Muscle layer of colon (tissue), 2 donors: ENCODE data around the gene ADGRG3.
"Not testable (repeated sequence)": the region's sequence is repeated elsewhere in the genome, so short reads cannot be mapped to it uniquely, and the experiment has no call there.

ENCODE experiments used
- H3K27ac ChIP-seq: one replicate; pipeline ENCODE4 v1.7.0; 2013; ENCODE audit warnings: low read depth, mild to moderate bottlenecking, low read length, moderate library complexity
- H3K27me3 ChIP-seq, 2 donors: one replicate each; pipeline ENCODE4 v1.7.0; 2013; ENCODE audit warnings: low read length in 2 of 2, mild to moderate bottlenecking in 2 of 2; ENCODE audit not compliant: insufficient read depth in 2 of 2, control insufficient read depth in 1 of 2
- H3K36me3 ChIP-seq: one replicate; pipeline ENCODE4 v1.7.0; 2013; ENCODE audit warnings: mild to moderate bottlenecking, low read length; ENCODE audit not compliant: insufficient read depth
- H3K4me1 ChIP-seq: one replicate; pipeline ENCODE4 v1.7.0; 2013; ENCODE audit warnings: mild to moderate bottlenecking, low read length; ENCODE audit not compliant: insufficient read depth
- H3K4me3 ChIP-seq, 2 donors: one replicate each; pipeline ENCODE4 v1.7.0; 2013; ENCODE audit warnings: low read length in 2 of 2, low read depth in 1 of 2, mild to moderate bottlenecking in 1 of 2, moderate library complexity in 1 of 2
- H3K9ac ChIP-seq: one replicate; pipeline ENCODE4 v1.7.0; 2013; ENCODE audit warnings: low read length
- H3K9me3 ChIP-seq: one replicate; pipeline ENCODE4 v1.7.0; 2013; ENCODE audit warnings: mild to moderate bottlenecking, low read length
- donor health status: abdominal sarcoma.
- donor health status: Adenocarcinoma of cecum.

Gene ADGRG3

GRCh38 chr16:57670196-57670595, 2.1 kb downstream of the ADGRG3 start:
- H3K9me3 ChIP-seq: no peaks in the 10 kb centered on the region
- no peak overlapping the region for H3K27ac ChIP-seq
- no peak overlapping the region for H3K4me3 ChIP-seq
- peaks cover 0 to 8% of the 10 kb centered on the region in 2 donors for H3K27me3 ChIP-seq
- H3K9ac ChIP-seq: no peak overlapping the region
- H3K4me1 ChIP-seq: no peaks in the 10 kb centered on the region
- H3K36me3 ChIP-seq: no peaks in the 10 kb centered on the region

- H3K36me3 ChIP-seq, H3K27ac ChIP-seq, H3K4me3 ChIP-seq, H3K9ac ChIP-seq, H3K9me3 ChIP-seq, H3K27me3 ChIP-seq, H3K4me1 ChIP-seq: not testable (repeated sequence)
Observed at GRCh38 chr16:57671451-57671850, 3.3 kb downstream of the ADGRG3 start.

GRCh38 chr16:57672416-57672815, 4.3 kb downstream of the ADGRG3 start:
- Histone ChIP-seq H3K9me3 (no peaks in the 10 kb centered on the region), H3K27me3 (peaks cover 0 to 8% of the 10 kb centered on the region in 2 donors), H3K36me3 (no peaks in the 10 kb centered on the region), H3K9ac (no peak overlapping the region), H3K4me1 (no peaks in the 10 kb centered on the region), H3K27ac (no peak overlapping the region), H3K4me3 (no peak overlapping the region)

GRCh38 chr16:57672824-57673223, 4.7 kb downstream of the ADGRG3 start:
- Histone ChIP-seq H3K4me1 (no peaks in the 10 kb centered on the region), H3K9me3 (no peaks in the 10 kb centered on the region), H3K9ac (no peak overlapping the region), H3K27ac (no peak overlapping the region), H3K36me3 (no peaks in the 10 kb centered on the region), H3K4me3 (no peak overlapping the region), H3K27me3 (peaks cover 0 to 8% of the 10 kb centered on the region in 2 donors)

GRCh38 chr16:57675741-57676551, 7.8 kb downstream of the ADGRG3 start:
- no peak overlapping the region for H3K4me3 ChIP-seq
- no peaks in the 10 kb centered on the region for H3K4me1 ChIP-seq
- no peak overlapping the region for H3K27ac ChIP-seq
- no peak overlapping the region for H3K9ac ChIP-seq
- peaks cover 0 to 8% of the 10 kb centered on the region in 2 donors for H3K27me3 ChIP-seq
- no peaks in the 10 kb centered on the region for H3K36me3 ChIP-seq
- H3K9me3 ChIP-seq: no peaks in the 10 kb centered on the region

- no peak overlapping the region for H3K27ac ChIP-seq
- no peak overlapping the region for H3K9ac ChIP-seq
- peaks cover 0 to 8% of the 10 kb centered on the region in 2 donors for H3K27me3 ChIP-seq
- H3K9me3 ChIP-seq: no peaks in the 10 kb centered on the region
- H3K4me1 ChIP-seq: no peaks in the 10 kb centered on the region
- H3K4me3 ChIP-seq: no peak overlapping the region
- H3K36me3 ChIP-seq: no peaks in the 10 kb centered on the region
Observed at GRCh38 chr16:57676553-57677085, 8.5 kb downstream of the ADGRG3 start.

- Histone ChIP-seq H3K27ac (no peak overlapping the region), H3K36me3 (no peaks in the 10 kb centered on the region), H3K9me3 (no peaks in the 10 kb centered on the region), H3K4me3 (no peak overlapping the region), H3K9ac (no peak overlapping the region), H3K4me1 (no peaks in the 10 kb centered on the region), H3K27me3 (peaks cover 0 to 8% of the 10 kb centered on the region in 2 donors)
Observed at GRCh38 chr16:57677622-57678369, 9.7 kb downstream of the ADGRG3 start.

GRCh38 chr16:57679016-57679415, 10.9 kb downstream of the ADGRG3 start:
- no peaks in the 10 kb centered on the region for H3K4me1 ChIP-seq
- no peak overlapping the region for H3K4me3 ChIP-seq
- H3K27me3 ChIP-seq: no peaks in the 10 kb centered on the region
- H3K27ac ChIP-seq: no peak overlapping the region
- no peaks in the 10 kb centered on the region for H3K36me3 ChIP-seq
- no peak overlapping the region for H3K9ac ChIP-seq
- no peaks in the 10 kb centered on the region for H3K9me3 ChIP-seq

- Histone ChIP-seq H3K27ac (no peak overlapping the region), H3K4me1 (no peaks in the 10 kb centered on the region), H3K9me3 (no peaks in the 10 kb centered on the region), H3K36me3 (no peaks in the 10 kb centered on the region), H3K9ac (no peak overlapping the region), H3K4me3 (no peak overlapping the region), H3K27me3 (no peaks in the 10 kb centered on the region)
Observed at GRCh38 chr16:57679767-57680482, 11.8 kb downstream of the ADGRG3 start.

- Histone ChIP-seq H3K9me3 (no peaks in the 10 kb centered on the region), H3K36me3 (no peaks in the 10 kb centered on the region), H3K27ac (no peak overlapping the region), H3K27me3 (no peaks in the 10 kb centered on the region), H3K4me3 (no peak overlapping the region), H3K9ac (no peak overlapping the region), H3K4me1 (no peaks in the 10 kb centered on the region)
Observed at GRCh38 chr16:57680842-57681375, 12.8 kb downstream of the ADGRG3 start.
